HCT116 (cell line): Measurements from ENCODE around the gene WBP1L.

Experiments used
- CEBPB ChIP-seq: IDR thresholded peaks from 2 replicates; pipeline ENCODE4 v1.6.1; 2012; ENCODE audit warnings: low read depth
- EGR1 ChIP-seq: IDR thresholded peaks from 2 replicates; pipeline ENCODE4 v1.6.1; 2012; ENCODE audit warnings: low read depth
- EZH2 ChIP-seq: fragments of 200-600 bp; sonication (generic); IDR thresholded peaks from 2 replicates; pipeline ENCODE4 v1.6.1; 2017; ENCODE audit warnings: antibody characterized with exemption, mixed run types
- POLR2A ChIP-seq: IDR thresholded peaks from 2 replicates; pipeline ENCODE4 v1.7.0; 2011; ENCODE audit warnings: borderline replicate concordance; ENCODE audit not compliant: insufficient read depth, insufficient read length; ENCODE audit errors: extremely low read depth
- RAD21 ChIP-seq: IDR thresholded peaks from 2 replicates; pipeline ENCODE4 v1.6.1; 2012; ENCODE audit warnings: low read depth, mild to moderate bottlenecking
- TCF7L2 ChIP-seq: IDR thresholded peaks from 2 replicates; pipeline ENCODE4 v1.7.0; 2011; ENCODE audit warnings: borderline replicate concordance, inconsistent platforms; ENCODE audit not compliant: insufficient read depth, insufficient read length; ENCODE audit errors: extremely low read depth
- ZNF274 ChIP-seq: fragments of 200-500 bp; sonication (Bioruptor generic); IDR thresholded peaks from 2 replicates; pipeline ENCODE4 v1.6.1; 2014; ENCODE audit warnings: mild to moderate bottlenecking, low read depth, low read length, inconsistent platforms
- TF ChIP-seq, protein P1 (sequence below), 3 experiments: fragments of 200-600 bp in 1 of 3; sonication (generic) in 1 of 3; IDR thresholded peaks in 2 of 3; conservative IDR thresholded peaks in 1 of 3; 2 replicates each; pipeline ENCODE4 v1.5.1; 2012 to 2017; ENCODE audit warnings: low read depth in 2 of 3, low read length in 2 of 3, antibody characterized with exemption in 1 of 3, borderline replicate concordance in 1 of 3, control low read depth in 1 of 3, mild to moderate bottlenecking in 1 of 3, mixed read lengths in 1 of 3, mixed run types in 1 of 3, moderate library complexity in 1 of 3; ENCODE audit not compliant: insufficient read depth in 1 of 3

GRCh38 chr10:102796407-102797176 is 52.8 kb downstream of the WBP1L start:
- TF ChIP-seq RAD21 (no peak), TCF7L2 (no peak), EZH2 (no peak), EGR1 (no peak), POLR2A (no peak), CEBPB (no peak), ZNF274 (no peak)
- TF ChIP-seq, protein P1, sequence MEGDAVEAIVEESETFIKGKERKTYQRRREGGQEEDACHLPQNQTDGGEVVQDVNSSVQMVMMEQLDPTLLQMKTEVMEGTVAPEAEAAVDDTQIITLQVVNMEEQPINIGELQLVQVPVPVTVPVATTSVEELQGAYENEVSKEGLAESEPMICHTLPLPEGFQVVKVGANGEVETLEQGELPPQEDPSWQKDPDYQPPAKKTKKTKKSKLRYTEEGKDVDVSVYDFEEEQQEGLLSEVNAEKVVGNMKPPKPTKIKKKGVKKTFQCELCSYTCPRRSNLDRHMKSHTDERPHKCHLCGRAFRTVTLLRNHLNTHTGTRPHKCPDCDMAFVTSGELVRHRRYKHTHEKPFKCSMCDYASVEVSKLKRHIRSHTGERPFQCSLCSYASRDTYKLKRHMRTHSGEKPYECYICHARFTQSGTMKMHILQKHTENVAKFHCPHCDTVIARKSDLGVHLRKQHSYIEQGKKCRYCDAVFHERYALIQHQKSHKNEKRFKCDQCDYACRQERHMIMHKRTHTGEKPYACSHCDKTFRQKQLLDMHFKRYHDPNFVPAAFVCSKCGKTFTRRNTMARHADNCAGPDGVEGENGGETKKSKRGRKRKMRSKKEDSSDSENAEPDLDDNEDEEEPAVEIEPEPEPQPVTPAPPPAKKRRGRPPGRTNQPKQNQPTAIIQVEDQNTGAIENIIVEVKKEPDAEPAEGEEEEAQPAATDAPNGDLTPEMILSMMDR (IDR thresholded peaks at IDR 0.05 in 2 of 3, conservative IDR thresholded peaks at IDR 0.05 in 1 of 3; ENCODE audit: borderline replicate concordance in 1 of 3, insufficient read depth in 1 of 3, low read depth in 2 of 3, low read length in 2 of 3), result no peak
